Measurements from ENCODE around the gene COL6A1.

The COL6A1 gene

GRCh38 chr21:46029186-46029924 is 47.8 kb downstream of the COL6A1 start:
- DNase-seq: no peak

- no peak for DNase-seq
These were observed 49.9 kb downstream of the COL6A1 start for GRCh38 chr21:46031484-46031883.

DNA sequence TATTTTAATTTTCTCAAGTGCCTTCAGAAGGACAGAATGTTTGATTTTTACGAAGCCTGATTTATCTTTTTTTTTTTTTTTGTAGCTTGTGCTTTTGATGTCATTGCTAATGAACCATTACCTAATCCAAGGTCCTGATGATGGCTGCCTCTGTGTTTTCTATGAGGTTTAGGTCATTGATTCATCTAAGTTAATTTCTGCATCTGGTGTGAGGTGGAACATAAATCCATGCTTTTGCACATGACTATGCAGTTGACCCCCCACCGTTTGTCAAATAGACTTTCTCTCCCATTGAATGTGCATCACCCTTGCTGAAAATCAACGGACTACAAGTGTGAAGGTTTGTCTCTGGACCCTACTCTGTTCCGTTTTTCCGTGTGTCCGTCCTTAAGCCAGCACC is 50.5 kb downstream of the COL6A1 start:
- DNase-seq: no peak

DNA sequence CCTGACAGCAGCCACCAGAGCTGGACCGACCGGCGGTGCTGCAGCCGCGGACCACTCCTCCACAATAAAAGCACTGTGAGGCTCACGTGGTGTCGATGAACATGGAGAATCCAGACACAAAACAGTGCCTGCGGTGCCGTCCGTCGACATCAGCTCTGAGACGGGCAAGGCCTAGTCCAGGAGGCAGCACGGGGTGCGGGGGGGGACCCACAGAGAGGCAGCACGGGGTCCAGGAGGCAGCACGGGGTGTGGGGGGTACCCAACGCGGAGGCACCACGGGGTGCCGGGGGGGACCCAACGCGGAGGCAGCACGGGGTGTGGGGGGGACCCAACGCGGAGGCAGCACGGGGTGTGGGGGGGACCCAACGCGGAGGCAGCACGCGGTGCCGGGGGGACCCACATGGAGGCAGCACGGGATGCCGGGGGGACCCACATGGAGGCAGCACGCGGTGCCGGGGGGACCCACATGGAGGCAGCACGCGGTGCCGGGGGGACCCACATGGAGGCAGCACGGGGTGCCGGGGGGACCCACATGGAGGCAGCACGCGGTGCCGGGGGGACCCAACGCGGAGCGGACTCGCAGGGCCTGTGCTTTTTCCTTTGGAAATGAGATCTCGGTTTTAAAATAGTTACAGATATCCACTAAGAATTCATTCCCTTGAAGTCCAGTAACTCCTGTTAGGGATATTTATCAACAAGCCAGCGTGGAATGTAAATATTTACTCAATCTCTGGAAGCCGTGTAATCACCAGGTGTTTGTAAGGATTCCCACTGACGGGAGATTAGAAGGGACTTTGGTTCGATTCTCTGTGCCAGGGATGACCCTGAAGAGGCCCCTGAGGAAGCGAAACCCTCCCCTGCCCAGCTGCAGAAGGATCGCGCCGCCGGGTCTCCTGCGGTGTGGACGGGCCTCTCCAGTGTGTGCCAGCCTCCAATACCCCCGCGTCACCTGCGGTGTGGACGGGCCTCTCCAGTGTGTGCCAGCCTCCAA is 52.1 kb downstream of the COL6A1 start:
- no peak for DNase-seq

DNA sequence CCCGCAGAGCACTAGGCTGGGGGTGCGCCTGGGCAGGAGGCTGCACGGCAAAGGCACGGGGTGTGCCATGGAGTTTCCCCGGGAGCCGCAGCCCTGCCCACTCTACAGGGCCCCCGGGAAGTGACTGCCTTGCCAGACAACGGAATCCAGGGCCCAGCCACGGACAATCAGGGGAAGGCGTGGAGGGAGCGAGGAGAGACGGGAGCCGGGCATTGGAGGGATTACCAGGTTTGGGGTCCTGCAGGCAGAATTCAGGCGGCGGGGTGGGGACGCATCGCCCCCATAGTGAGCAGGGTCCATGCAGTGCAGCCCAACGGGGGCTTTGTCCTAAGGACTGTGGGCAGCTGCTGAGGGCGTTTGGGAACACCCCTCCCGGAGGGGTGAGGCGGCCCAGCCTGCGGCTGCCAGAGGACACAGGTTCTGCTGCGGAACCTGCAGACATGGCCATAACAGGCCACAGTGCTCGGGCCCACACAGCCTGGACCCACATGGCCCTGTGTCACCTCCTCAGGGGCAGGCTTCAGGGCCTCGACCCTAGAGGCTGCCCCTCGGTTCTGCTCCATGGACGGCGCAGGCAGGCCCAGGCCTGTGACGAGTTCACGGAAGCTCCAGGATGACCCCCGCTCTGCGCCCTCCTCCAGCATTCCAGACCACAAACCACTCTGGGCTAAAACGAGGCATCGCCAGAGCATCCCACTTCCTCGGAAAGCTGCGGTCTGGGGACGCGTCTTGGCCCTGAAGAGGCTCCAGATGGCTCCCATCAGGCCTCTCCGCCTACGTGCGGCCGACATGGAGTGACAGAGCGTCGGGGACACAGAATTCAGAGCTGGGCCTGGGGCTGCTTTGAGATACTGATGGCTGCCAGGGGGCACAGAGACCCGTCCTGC is 54.5 kb downstream of the COL6A1 start:
- peak; percentile 81 for DNase-seq

GRCh38 chr21:46036696-46037330 is 55.2 kb downstream of the COL6A1 start:
- DNase-seq: no peak

DNA sequence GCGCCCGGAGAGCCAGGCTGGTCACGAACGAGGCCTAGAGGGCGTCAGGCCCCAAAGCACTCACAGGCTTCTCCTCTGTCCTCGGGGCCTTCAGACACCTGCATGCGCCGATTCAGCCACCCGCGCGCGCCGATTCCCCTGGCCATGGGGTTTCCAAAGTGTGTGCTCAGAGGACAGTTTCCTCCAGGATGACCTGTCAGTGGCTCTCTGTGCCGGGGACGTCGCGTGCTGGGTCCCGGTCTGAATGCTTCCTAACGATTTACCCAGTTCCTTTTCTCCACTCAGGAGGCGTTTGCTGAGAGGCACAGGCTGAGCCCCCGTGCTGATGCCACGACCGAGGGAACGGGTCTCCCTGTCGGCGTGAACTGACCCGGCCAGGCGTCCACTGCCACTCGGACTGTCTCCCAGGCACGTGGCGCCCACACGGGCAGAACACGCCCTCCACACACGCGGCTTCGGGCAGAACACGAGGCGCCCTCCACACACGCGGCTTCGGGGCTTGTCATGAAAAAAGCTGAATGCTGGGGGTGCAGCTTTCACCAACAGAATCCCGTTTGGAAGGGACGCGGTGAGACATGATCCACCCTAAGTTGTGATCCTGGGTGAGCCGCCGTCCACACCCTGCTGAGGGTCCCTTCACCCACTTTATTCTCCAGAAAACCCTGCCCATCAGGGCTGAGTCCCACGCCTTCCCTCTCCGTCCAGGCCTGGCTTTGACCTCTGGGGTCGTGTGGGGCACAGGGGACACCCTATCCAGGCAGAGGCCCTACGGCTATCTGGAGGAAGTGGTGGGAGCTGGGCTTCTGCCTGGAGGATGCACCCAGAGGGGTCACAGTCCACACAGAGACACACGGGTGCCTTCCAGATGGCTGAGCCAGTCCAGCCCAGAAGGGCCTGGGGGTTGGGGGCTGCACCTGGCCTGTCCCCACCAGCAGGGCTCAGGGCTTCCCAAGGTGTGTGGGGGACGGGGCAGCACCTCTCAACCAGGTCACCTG is 56.1 kb downstream of the COL6A1 start:
- DNase-seq: no peak

GRCh38 chr21:46038341-46038829 is 56.8 kb downstream of the COL6A1 start:
- DNase-seq: no peak

DNA sequence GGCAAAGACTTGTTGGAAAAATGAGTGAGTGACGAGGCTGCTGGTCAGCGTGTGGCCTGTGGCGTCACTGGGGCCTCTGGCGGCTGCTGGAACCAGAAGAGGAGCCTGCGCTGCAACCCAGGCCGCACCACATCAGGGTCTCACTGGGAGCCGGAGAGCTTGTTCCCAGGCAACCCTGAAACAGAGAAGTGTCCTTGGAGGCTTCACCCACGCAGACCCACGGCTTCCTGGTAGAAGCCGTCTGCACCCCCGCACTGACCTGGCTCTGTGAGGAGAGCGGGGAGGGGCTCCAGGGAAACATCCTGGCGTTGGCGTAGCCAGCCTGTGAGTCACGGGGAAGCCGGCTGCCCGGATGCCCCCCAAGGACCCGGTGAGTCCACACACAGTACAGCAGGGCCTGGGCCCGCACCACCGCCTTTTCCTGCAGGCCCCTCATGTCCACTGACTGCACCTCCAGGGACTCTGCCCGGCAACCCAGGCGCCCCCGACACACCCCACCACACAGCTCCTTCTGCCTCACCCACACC is 57.4 kb downstream of the COL6A1 start:
- DNase-seq: peak; percentile 74

GRCh38 chr21:46039891-46040660 is 58.5 kb downstream of the COL6A1 start:
- DNase-seq: no peak

GRCh38 chr21:46040707-46041106 is 59.1 kb downstream of the COL6A1 start:
- no peak for DNase-seq

GRCh38 chr21:46041183-46041582 is 59.6 kb downstream of the COL6A1 start:
- no peak for DNase-seq

DNA sequence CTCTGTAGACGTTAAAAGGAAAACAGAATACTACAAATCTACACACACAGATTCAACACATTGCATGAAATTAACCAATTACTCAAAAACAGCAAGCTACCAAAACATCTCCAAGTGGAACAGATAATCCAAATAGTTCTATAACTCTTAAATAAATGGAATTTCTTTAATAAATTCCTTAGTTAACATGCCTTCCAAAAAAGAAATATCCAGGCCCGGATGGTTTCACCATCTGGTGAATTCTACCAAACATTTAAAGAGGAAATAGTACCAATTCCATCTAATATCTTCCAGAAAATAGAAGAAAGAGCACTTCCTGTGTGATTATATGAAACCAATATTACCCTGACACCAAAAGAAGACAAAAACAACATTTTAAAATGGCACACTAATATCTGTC is 63.6 kb downstream of the COL6A1 start:
- no peak for DNase-seq

DNA sequence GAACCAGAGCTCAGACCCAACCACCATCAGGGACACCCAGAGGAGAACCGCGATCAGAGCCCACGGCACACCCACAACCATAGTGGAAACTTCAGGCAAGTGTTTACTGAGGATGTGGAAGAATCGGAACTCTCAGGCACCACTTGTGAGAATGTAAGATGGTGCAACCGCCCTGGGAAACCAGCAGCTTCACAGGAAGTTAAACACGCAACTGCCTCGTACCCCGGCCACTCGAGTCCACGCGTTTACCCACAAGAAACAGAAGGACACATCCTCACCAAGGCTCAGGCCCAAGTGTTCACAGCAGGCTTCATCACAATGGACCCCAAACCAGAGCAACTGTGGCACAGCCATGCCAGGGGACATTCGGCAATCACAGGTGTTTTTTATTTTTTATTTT is 64.9 kb downstream of the COL6A1 start:
- no peak for DNase-seq

DNA sequence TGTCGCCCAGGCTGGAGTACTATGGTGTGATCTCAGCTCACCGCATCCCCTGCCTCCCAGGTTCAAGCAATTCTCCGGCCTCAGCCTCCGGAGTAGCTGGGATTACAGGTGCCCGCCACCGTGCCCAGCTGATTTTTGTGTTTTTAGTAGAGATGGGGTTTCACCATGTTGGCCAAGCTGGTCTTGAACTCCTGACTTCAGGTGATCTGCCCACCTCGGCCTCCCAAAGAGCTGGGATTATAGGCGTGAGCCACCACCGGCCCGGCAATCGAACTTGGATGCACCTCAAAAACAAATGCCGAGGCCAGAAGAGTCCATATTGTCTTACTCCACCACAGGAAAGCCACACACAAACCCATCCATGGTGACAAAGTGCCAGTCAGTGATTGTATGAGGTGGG is 65.3 kb downstream of the COL6A1 start:
- DNase-seq: peak; percentile 39

GRCh38 chr21:46048926-46049889 is 67.6 kb downstream of the COL6A1 start:
- peak; percentile 92 for DNase-seq

- DNase-seq: no peak
These were observed 68.5 kb downstream of the COL6A1 start for GRCh38 chr21:46049890-46050667.

Measured in right forelimb (tissue), 1 donor.